Nephron progenitor cell (in vitro differentiated cells): ENCODE measurements around the gene NISCH.
A peak's percentile ranks its signal among the peaks of the same experiment; 100 is the strongest.

Experiments
- DNase-seq: peaks from one replicate; pipeline ENCODE4 v3.0.0; 2021
- H3K27ac Mint-ChIP-seq: 2 replicates; pipeline ENCODE4 v1.8.0; 2021; ENCODE audit warnings: mild to moderate bottlenecking, moderate library complexity, mixed read lengths
- H3K27me3 Mint-ChIP-seq: 2 replicates; pipeline ENCODE4 v1.8.0; 2021; ENCODE audit warnings: mild to moderate bottlenecking, low read depth, mixed read lengths; ENCODE audit not compliant: poor library complexity
- H3K36me3 Mint-ChIP-seq: 2 replicates; pipeline ENCODE4 v1.8.0; 2021; ENCODE audit warnings: low read depth, mixed read lengths
- H3K4me1 Mint-ChIP-seq: 2 replicates; pipeline ENCODE4 v1.8.0; 2021; ENCODE audit warnings: mixed read lengths
- H3K4me3 Mint-ChIP-seq: 2 replicates; pipeline ENCODE4 v1.8.0; 2021; ENCODE audit warnings: mild to moderate bottlenecking, moderate library complexity, mixed read lengths
- H3K9me3 Mint-ChIP-seq: 2 replicates; pipeline ENCODE4 v1.8.0; 2021; ENCODE audit warnings: mild to moderate bottlenecking, moderate library complexity, mixed read lengths
- CTCF ChIP-seq: fragments of 200-600 bp; sonication (generic); IDR thresholded peaks from 2 replicates; pipeline ENCODE4 v1.5.0; 2021; ENCODE audit warnings: antibody characterized with exemption

Gene NISCH

DNA sequence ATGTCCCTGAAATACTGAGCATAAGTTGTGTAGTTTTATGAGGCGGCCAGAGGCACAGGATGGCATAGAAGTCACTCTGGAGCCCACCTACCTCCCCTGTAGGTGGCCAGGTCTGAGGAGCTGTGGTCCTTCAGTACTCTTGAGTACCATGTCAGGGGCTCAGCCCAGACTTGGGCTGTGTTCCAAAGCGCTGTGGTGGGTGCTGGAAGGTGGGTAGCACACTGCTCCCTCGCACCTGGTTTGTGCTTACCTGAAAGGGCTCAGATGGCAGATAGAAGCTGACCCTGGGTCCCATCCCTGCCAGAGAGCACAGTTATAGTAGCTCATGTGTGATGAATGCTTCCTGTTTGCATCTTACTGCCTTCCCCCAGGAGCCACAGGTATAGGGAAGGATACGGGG lies 15.5 kb downstream of the NISCH start:
- TF ChIP-seq CTCF: no peak
- Mint-ChIP-seq H3K9me3 (no peaks in the 10 kb centered on the region), H3K4me1 (no peaks in the 10 kb centered on the region), H3K36me3 (peaks cover 47% of the 10 kb centered on the region), H3K27me3 (no peaks in the 10 kb centered on the region), H3K27ac (peak overlapping the region; percentile 73), H3K4me3 (no peak overlapping the region)
- DNase-seq: no peak

- H3K27me3 Mint-ChIP-seq: peaks cover 1% of the 10 kb centered on the region
- peak; percentile 62 for DNase-seq
- no peak overlapping the region for H3K4me3 Mint-ChIP-seq
- peak; percentile 50 for TF ChIP-seq CTCF
- H3K9me3 Mint-ChIP-seq: no peaks in the 10 kb centered on the region
- no peaks in the 10 kb centered on the region for H3K4me1 Mint-ChIP-seq
- no peak overlapping the region for H3K27ac Mint-ChIP-seq
- peaks cover 50% of the 10 kb centered on the region for H3K36me3 Mint-ChIP-seq
Observed at GRCh38 chr3:52471371-52472238, 16.2 kb downstream of the NISCH start.

DNA sequence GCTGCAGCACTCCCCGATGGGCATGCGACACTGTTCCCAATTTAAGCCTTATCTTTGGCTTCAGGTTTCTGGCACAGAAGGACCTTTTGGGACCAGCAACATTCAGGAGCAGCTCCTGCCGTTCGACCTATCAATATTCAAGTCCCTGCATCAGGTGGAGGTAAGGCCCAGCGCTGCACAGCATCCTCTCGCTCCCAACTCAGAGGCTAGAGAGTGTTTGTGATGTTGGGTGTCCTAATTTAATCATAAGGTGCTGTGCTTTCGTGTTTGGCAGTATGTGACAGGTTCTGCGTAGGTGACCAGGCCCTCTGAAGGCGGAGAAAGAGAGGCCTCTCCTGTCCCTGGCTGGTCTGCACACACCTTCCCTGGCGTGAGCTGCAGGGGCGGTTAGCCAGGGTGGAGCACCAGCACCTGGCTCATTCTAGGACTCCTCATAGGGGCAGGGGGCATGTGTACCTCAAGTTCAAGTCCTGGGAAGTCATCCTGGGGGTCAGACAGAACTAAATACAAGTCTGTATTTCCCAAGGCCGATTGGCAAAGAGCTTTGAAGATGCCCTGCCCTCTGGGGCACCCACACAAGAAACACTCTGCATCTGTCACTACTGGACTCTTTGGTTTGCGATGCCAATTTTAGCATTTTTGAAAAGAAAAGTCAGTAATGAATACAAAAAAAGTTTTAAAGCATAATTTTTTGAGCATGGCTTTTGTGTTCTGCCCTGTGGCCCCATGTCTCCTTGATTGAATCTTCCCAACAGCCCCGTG lies 17.0 kb downstream of the NISCH start:
- no peak overlapping the region for H3K4me3 Mint-ChIP-seq
- TF ChIP-seq CTCF: no peak
- peaks cover 54% of the 10 kb centered on the region for H3K36me3 Mint-ChIP-seq
- H3K4me1 Mint-ChIP-seq: no peaks in the 10 kb centered on the region
- H3K27me3 Mint-ChIP-seq: peaks cover 2% of the 10 kb centered on the region
- no peak overlapping the region for H3K27ac Mint-ChIP-seq
- no peak for DNase-seq
- no peaks in the 10 kb centered on the region for H3K9me3 Mint-ChIP-seq

DNA sequence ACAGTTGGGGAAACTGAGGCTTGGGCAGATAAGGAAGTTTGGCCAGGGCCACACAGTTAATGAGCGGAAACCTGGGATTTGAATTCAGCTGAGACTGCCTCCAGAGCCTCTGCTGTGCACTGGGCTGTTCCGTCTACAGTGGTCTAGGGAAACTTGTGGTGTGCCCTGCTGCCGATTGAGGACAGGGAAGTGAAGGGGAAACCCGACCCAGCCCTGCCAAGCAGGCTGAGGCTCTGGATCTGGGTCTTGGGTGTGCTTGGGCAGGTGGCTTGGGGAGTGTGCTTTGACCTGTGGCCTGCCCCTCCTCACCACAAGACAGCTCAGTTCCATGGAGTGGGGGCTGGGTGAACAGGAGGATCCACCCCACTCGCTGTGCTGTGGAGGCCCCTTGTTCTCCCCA lies 17.6 kb downstream of the NISCH start:
- Mint-ChIP-seq H3K27me3 (peaks cover 2% of the 10 kb centered on the region), H3K27ac (no peak overlapping the region), H3K4me1 (no peaks in the 10 kb centered on the region), H3K9me3 (no peaks in the 10 kb centered on the region), H3K36me3 (peaks cover 59% of the 10 kb centered on the region), H3K4me3 (no peak overlapping the region)
- no peak for DNase-seq
- TF ChIP-seq CTCF: no peak

- H3K4me3 Mint-ChIP-seq: no peak overlapping the region
- peaks cover 83% of the 10 kb centered on the region for H3K36me3 Mint-ChIP-seq
- H3K27ac Mint-ChIP-seq: no peak overlapping the region
- no peaks in the 10 kb centered on the region for H3K9me3 Mint-ChIP-seq
- DNase-seq: no peak
- H3K4me1 Mint-ChIP-seq: peaks cover 14% of the 10 kb centered on the region
- TF ChIP-seq CTCF: no peak
- H3K27me3 Mint-ChIP-seq: peaks cover 2% of the 10 kb centered on the region
Observed at GRCh38 chr3:52477076-52477795, 21.8 kb downstream of the NISCH start.
